ENCODE results near the gene PTPN13. TPM values are rescaled to one million over a fixed set of nuclear protein-coding genes. Genes with fewer than 3 reads are reported as not detected.

PTPN13 gene
- total RNA-seq, 1 experiment from 2014 or later, result 12.5 TPM

DNA sequence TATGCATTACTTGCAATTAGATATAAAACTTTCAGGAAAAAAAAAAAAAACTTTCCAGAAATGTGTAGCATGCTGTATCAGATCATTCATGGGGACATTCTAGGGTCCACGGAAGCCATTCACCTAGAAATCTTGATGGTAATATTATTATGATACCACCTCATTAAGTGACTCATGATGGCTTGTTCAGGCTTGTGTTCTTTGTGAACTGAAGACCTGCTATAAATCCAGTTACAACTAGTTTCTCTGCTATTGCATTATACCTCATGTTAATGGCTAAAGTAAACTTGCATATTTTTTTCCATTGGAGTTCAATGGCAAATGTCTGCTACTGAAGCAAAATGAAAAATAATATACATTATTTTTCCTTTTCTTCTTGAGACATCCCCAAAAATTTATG, 35.3 kb upstream of the PTPN13 start:
- Histone ChIP-seq H3K27ac (ENCODE audit: low read length) (no peak overlapping the region), H3K4me1 (ENCODE audit: control insufficient read depth, insufficient read depth, low read length) (no peaks in the 10 kb centered on the region), H3K4me3 (ENCODE audit: low read depth in 2 of 2, low read length in 2 of 2) (no peak overlapping the region), H3K9me3 (ENCODE audit: control insufficient read depth, insufficient read depth, low read depth, low read length) (no peaks in the 10 kb centered on the region), H3K36me3 (ENCODE audit: control insufficient read depth, insufficient read depth, low read length) (no peaks in the 10 kb centered on the region), H3K27me3 (ENCODE audit: control insufficient read depth, insufficient read depth, low read length) (no peaks in the 10 kb centered on the region)
- DNase-seq (ENCODE audit: low read depth, low spot score), result no peak
- ATAC-seq, result no peak
- ChIA-PET CTCF (no interaction called here), POLR2A (no interaction called here)
- intact Hi-C loops (cut with micrococcal nuclease; ENCODE audit: unreplicated experiment), result no loop called here
- BruUV-seq (replicated peaks), result no TSS peak
- in situ Hi-C loops (cut with HindIII; ENCODE audit: low pct_unique_long_range_greater_than_20kb, low sequenced_read_pairs), result no loop called here
- TF ChIP-seq POLR2AphosphoS5 (IDR thresholded peaks at IDR 0.05; ENCODE audit: low read depth, low read length) (no peak), TCF7L2 (IDR thresholded peaks at IDR 0.05; ENCODE audit: low read depth, low read length) (no peak)

DNA sequence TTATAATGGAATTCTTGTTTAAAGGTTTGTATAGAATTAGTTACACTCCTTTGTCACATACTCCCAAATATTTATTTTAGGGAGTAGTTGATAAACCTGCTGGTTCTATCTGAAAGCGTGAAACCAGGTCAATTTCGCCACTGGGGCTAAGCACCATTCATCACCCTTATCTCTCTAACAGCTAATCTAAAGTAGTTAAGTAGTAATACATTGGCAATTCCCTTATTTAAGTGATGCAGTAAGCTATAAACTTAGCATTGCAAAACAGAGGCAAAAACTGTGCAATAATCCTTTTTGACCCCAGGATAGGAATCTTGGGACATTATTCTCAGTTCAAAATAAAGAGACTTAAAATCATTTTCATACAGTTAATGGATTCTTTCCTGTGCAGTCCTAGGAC, 33.7 kb upstream of the PTPN13 start:
- no peak for TF ChIP-seq TCF7L2 (IDR thresholded peaks at IDR 0.05; ENCODE audit: low read depth, low read length)
- TF ChIP-seq POLR2AphosphoS5 (IDR thresholded peaks at IDR 0.05; ENCODE audit: low read depth, low read length), result no peak
- no peak for TF ChIP-seq SIN3A (IDR thresholded peaks at IDR 0.05; ENCODE audit: borderline replicate concordance, insufficient read depth, low read depth, low read length)
- TF ChIP-seq, protein P1, sequence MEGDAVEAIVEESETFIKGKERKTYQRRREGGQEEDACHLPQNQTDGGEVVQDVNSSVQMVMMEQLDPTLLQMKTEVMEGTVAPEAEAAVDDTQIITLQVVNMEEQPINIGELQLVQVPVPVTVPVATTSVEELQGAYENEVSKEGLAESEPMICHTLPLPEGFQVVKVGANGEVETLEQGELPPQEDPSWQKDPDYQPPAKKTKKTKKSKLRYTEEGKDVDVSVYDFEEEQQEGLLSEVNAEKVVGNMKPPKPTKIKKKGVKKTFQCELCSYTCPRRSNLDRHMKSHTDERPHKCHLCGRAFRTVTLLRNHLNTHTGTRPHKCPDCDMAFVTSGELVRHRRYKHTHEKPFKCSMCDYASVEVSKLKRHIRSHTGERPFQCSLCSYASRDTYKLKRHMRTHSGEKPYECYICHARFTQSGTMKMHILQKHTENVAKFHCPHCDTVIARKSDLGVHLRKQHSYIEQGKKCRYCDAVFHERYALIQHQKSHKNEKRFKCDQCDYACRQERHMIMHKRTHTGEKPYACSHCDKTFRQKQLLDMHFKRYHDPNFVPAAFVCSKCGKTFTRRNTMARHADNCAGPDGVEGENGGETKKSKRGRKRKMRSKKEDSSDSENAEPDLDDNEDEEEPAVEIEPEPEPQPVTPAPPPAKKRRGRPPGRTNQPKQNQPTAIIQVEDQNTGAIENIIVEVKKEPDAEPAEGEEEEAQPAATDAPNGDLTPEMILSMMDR (IDR thresholded peaks at IDR 0.05), result no peak
- TF ChIP-seq, protein P2, sequence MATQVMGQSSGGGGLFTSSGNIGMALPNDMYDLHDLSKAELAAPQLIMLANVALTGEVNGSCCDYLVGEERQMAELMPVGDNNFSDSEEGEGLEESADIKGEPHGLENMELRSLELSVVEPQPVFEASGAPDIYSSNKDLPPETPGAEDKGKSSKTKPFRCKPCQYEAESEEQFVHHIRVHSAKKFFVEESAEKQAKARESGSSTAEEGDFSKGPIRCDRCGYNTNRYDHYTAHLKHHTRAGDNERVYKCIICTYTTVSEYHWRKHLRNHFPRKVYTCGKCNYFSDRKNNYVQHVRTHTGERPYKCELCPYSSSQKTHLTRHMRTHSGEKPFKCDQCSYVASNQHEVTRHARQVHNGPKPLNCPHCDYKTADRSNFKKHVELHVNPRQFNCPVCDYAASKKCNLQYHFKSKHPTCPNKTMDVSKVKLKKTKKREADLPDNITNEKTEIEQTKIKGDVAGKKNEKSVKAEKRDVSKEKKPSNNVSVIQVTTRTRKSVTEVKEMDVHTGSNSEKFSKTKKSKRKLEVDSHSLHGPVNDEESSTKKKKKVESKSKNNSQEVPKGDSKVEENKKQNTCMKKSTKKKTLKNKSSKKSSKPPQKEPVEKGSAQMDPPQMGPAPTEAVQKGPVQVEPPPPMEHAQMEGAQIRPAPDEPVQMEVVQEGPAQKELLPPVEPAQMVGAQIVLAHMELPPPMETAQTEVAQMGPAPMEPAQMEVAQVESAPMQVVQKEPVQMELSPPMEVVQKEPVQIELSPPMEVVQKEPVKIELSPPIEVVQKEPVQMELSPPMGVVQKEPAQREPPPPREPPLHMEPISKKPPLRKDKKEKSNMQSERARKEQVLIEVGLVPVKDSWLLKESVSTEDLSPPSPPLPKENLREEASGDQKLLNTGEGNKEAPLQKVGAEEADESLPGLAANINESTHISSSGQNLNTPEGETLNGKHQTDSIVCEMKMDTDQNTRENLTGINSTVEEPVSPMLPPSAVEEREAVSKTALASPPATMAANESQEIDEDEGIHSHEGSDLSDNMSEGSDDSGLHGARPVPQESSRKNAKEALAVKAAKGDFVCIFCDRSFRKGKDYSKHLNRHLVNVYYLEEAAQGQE (IDR thresholded peaks at IDR 0.05; ENCODE audit: insufficient read depth in 1 of 2, low read depth in 2 of 2, low read length in 1 of 2), result no peak
- Histone ChIP-seq H3K27me3 (ENCODE audit: control insufficient read depth, insufficient read depth, low read length) (no peaks in the 10 kb centered on the region), H3K36me3 (ENCODE audit: control insufficient read depth, insufficient read depth, low read length) (no peaks in the 10 kb centered on the region), H3K27ac (ENCODE audit: low read length) (no peak overlapping the region), H3K9me3 (ENCODE audit: control insufficient read depth, insufficient read depth, low read depth, low read length) (no peaks in the 10 kb centered on the region), H3K4me3 (ENCODE audit: low read depth in 2 of 2, low read length in 2 of 2) (no peak overlapping the region), H3K4me1 (ENCODE audit: control insufficient read depth, insufficient read depth, low read length) (no peaks in the 10 kb centered on the region)
- DNase-seq (ENCODE audit: low read depth, low spot score), result no peak
- POLR2A ChIA-PET, result no interaction called here
- in situ Hi-C loops (cut with HindIII; ENCODE audit: low pct_unique_long_range_greater_than_20kb, low sequenced_read_pairs) (no loop called here), intact Hi-C loops (cut with micrococcal nuclease; ENCODE audit: unreplicated experiment) (no loop called here)
- BruUV-seq (replicated peaks), result no TSS peak
- CTCF ChIA-PET, result no interaction called here
- ATAC-seq, result no peak

DNA sequence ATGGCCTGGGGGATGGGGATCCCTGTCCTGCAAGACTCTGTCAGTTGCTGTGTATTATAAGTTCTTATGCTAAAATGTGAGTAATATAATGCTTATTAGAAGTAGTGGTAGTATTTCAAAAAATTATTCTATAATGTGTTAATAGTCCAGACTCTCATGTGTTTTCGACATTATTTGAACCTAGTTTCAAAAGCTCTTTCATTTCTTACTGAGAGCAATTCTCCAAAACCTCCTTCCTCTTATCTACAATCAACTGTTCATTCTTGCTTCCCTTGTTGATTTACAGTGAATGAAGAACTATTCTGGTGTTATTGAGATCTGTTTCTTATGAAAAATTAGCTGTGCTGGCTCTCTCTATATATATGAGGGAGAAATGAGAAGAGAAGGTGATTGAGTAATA, 32.9 kb upstream of the PTPN13 start:
- intact Hi-C loops (cut with micrococcal nuclease; ENCODE audit: unreplicated experiment), result no loop called here
- H3K4me1 ChIP-seq (ENCODE audit: control insufficient read depth, insufficient read depth, low read length), result no peaks in the 10 kb centered on the region
- H3K9me3 ChIP-seq (ENCODE audit: control insufficient read depth, insufficient read depth, low read depth, low read length), result no peaks in the 10 kb centered on the region
- in situ Hi-C loops (cut with HindIII; ENCODE audit: low pct_unique_long_range_greater_than_20kb, low sequenced_read_pairs), result no loop called here
- no peak overlapping the region for H3K4me3 ChIP-seq (ENCODE audit: low read depth in 2 of 2, low read length in 2 of 2)
- ATAC-seq (no peak), DNase-seq (ENCODE audit: low read depth, low spot score) (no peak)
- no peaks in the 10 kb centered on the region for H3K36me3 ChIP-seq (ENCODE audit: control insufficient read depth, insufficient read depth, low read length)
- BruUV-seq (replicated peaks), result no TSS peak
- H3K27ac ChIP-seq (ENCODE audit: low read length), result no peak overlapping the region
- POLR2A ChIA-PET, result no interaction called here
- H3K27me3 ChIP-seq (ENCODE audit: control insufficient read depth, insufficient read depth, low read length), result no peaks in the 10 kb centered on the region
- TF ChIP-seq SIN3A (IDR thresholded peaks at IDR 0.05; ENCODE audit: borderline replicate concordance, insufficient read depth, low read depth, low read length), result no peak
- TF ChIP-seq, protein P2 (IDR thresholded peaks at IDR 0.05; ENCODE audit: insufficient read depth in 1 of 2, low read depth in 2 of 2, low read length in 1 of 2), result no peak
- no peak for TF ChIP-seq POLR2AphosphoS5 (IDR thresholded peaks at IDR 0.05; ENCODE audit: low read depth, low read length)
- TF ChIP-seq TCF7L2 (IDR thresholded peaks at IDR 0.05; ENCODE audit: low read depth, low read length), result no peak
- CTCF ChIA-PET, result no interaction called here

Data from Panc1 (cell line).